Activated CD4-positive, alpha-beta T cell treated with anti-CD3 and anti-CD28 coated beads, Interleukin-2, Interleukin-4, amounts not matched to agents 100 ng/mL and 50 ng/mL, durations not matched to agents 16 hours and 8 hours (primary cell): ENCODE measurements around the gene MAP3K4.
A peak's percentile ranks its signal among the peaks of the same experiment; 100 is the strongest.

ENCODE experiments used
- DNase-seq: peaks from one replicate; pipeline ENCODE4 v3.0.0-alpha.2; 2020; ENCODE audit warnings: low spot score

The MAP3K4 gene

GRCh38 chr6:161125591-161125990 is 134.0 kb downstream of the MAP3K4 start:
- DNase-seq = no peak

GRCh38 chr6:161127071-161127740 is 135.6 kb downstream of the MAP3K4 start:
- no peak for DNase-seq

DNA sequence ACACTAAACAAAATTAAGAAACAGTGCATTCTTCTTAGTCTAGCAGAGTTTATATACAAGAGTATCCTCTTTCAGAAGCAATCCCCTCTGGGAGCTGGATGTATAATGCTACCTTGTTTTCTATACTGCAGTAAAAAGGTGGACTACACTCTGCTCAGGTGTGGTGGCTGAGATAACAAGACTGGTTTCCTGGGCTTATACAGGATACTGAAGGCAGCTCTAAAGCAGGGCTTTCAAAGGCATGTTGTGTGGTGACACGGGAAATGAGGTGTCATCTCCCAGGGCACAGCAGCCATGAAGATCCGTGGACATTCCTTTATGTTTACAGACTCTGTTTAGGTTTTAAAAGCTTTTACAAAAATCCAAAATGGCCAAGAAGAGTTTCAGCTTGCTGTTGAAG is 136.7 kb downstream of the MAP3K4 start:
- no peak for DNase-seq

GRCh38 chr6:161128680-161129196 is 137.2 kb downstream of the MAP3K4 start:
- peak; percentile 22 for DNase-seq

DNA sequence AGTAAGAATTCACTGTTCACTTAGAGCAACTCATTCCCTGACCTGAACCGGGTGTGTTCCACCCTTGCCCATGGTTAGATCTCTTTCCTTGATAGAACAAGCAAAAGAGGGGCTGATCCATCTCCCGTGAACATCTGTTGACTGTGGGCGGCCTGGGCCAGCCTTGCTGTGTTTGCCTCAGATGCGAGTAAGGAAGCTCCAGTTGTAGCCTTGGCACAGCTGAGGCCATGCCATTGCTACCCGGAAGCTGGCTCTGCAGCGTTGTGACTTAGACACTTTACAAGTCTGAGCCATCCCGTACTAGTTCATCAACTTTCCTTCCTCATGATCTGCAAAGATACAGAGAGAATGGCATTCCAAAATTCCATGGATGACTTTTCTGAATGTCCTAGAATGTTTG is 139.0 kb downstream of the MAP3K4 start:
- DNase-seq = no peak

DNA sequence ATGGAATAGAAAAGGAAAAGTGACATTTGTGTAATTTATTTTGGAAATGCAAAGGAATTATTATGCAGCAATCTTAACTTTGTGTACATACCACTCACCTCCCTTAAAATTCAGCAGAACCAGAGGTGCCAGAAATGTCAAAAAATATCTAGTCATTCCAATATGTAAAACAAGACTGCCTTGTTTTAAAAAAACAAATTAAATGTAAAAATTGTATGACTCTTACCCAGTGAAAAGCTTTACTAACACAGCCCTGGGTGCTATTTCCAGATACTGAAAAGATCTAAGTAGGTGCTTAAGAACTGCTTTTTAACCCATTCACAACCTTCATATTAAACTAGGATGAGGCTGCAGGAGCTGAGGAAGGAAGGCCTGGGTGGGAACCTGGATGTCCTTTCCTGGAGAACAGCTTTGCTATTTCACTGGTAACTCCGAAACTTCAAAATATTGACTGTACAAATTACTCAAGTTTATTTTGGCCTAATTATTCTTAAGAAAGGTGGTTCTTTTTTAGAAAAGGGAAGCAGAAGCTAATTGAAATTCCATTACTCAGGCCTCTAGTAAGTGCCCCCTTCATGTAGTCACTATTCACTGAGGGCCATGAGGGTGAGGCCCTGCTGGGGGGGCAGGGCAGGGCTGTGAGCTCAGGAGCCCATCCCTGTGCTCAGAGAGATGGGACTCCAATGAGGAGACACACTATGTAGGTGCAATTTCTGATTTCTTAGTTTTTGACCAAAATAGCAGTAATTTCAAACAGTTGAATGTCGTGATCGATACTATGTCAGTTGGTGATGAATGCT is 139.6 kb downstream of the MAP3K4 start:
- no peak for DNase-seq

DNA sequence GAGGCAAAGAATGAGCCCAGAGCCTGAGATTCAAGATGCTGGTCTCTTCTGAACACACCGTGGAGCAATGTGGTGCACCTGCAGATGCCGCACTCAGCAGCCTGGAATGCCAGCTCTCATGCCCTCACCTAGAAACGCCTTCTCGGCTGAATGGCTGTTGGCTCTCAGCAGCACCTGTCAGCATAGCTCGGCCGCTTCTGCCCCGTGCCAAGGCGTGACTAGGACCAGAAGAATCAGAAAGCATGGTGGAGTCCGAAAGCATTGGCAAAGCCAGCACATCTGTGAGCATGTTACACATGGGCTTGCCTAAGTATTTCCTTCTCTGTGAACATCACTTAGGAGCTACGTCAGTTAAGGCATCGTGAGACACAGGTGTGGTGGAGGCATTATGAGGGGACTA is 140.8 kb downstream of the MAP3K4 start:
- DNase-seq = no peak

GRCh38 chr6:161133963-161134362 is 142.4 kb downstream of the MAP3K4 start:
- DNase-seq = no peak

- no peak for DNase-seq
These were observed 143.2 kb downstream of the MAP3K4 start for GRCh38 chr6:161134550-161135298.

DNA sequence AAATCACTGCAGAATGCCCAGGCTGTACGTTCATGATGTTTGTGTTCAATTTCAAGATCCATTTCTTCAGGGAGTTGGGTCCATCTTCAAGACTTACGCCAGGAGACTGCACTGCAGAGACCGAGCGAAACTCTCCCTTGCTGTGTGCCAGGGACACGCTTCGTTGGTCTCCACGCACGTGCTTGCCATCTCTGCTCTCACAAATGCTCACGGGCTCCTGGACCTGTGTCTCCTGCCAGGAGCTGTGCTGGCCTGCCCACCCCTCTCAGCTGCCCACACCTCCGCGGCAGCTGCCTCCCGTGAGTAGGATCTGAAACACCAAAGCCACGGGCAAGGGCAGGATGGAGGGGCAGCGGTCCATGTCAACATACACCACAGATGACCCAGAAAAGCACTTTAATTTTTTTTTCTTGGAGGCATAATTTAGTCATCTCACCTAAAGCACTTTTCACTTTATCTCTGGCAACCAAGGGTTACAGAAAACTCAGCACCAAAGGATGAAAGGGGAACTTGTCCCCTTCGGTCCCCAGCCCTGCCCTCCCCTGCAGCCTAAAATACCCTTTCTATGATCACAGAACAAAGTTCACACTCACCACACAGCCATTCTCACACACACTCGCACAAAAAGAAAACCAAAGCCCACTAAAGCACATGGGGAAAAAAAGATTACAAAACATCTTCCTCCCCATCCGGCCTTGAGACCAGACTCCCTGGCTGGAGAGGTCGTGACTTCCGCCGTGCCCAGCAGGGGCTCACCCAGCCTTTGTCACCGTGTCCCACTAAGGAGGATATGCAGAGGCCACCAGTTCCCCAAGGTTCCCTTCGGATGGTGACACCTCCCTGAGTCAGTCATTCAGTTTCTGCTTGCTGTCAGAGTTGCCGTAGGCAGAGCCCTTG is 144.4 kb downstream of the MAP3K4 start:
- no peak for DNase-seq

GRCh38 chr6:161136655-161137054 is 145.1 kb downstream of the MAP3K4 start:
- no peak for DNase-seq

- DNase-seq = no peak
These were observed 145.8 kb downstream of the MAP3K4 start for GRCh38 chr6:161137320-161137719.

DNA sequence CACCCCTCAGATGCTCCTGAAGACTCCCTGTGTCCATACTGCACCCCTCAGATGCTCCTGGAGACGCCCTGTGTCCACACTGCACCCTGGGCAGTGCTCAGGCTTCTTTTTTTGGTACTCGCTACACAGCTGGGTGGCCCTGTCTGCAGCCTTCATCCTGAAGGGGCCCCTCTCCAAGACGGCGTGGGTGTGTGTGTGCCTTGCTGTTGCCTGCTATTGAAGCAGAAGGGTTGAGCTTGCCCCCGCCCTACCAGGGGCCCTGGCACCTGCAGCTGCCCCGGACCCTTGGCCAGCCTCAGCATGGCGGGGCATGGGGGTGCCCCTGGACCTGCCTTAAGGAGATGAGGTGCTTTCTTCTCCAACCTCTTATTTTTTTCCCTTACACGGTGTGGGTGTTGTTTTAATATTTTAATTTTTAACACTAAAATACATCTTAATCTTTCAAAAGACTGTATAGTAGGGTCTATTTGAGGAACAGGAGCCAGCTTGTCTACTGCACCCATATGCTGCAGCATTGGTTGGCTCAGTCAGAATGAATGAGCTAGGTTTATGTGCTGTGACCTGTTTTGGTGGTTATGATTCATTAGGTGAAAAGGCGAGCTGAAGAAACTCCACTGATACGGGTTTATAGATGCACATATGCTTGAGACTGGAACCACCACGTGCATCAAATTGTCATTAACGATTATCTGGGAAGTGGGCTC is 146.4 kb downstream of the MAP3K4 start:
- DNase-seq = no peak

GRCh38 chr6:161138543-161139303 is 147.2 kb downstream of the MAP3K4 start:
- no peak for DNase-seq

- DNase-seq = no peak
These were observed 147.8 kb downstream of the MAP3K4 start for GRCh38 chr6:161139304-161139765.

- DNase-seq = no peak
These were observed 148.4 kb downstream of the MAP3K4 start for GRCh38 chr6:161139766-161140553.

- DNase-seq = no peak
These were observed 148.9 kb downstream of the MAP3K4 start for GRCh38 chr6:161140554-161140875.

- DNase-seq = no peak
These were observed 149.6 kb downstream of the MAP3K4 start for GRCh38 chr6:161141173-161141572.

- no peak for DNase-seq
These were observed 151.4 kb downstream of the MAP3K4 start for GRCh38 chr6:161142957-161143296.
